NT2/D1 (cell line): ENCODE measurements around the gene RDH16.

Source experiments
- DNase-seq: peaks from one replicate; pipeline ENCODE4 v3.0.0-alpha.2; 2011; ENCODE audit warnings: low read depth, low spot score
- H3K27me3 ChIP-seq: 2 replicates; pipeline ENCODE4 v1.6.0; 2011; ENCODE audit warnings: mild to moderate bottlenecking; ENCODE audit not compliant: insufficient read length, insufficient read depth
- H3K36me3 ChIP-seq: 2 replicates; pipeline ENCODE4 v1.6.1; 2011; ENCODE audit warnings: mild to moderate bottlenecking, low read length, mixed read lengths; ENCODE audit not compliant: insufficient read depth, insufficient read length
- H3K4me1 ChIP-seq: 2 replicates; pipeline ENCODE4 v1.5.1; 2011; ENCODE audit not compliant: insufficient read depth, insufficient read length
- H3K4me3 ChIP-seq: 2 replicates; pipeline ENCODE4 v1.5.1; 2011; ENCODE audit warnings: low read depth; ENCODE audit not compliant: insufficient read length
- H3K9ac ChIP-seq: 2 replicates; pipeline ENCODE4 v1.6.0; 2011; ENCODE audit warnings: low read depth; ENCODE audit not compliant: insufficient read length
- H3K9me3 ChIP-seq: 2 replicates; pipeline ENCODE4 v1.5.1; 2011; ENCODE audit warnings: mild to moderate bottlenecking, low read length; ENCODE audit not compliant: insufficient read depth
- SUZ12 ChIP-seq: IDR thresholded peaks from 2 replicates; pipeline ENCODE4 v1.6.1; 2011; ENCODE audit not compliant: insufficient read length, insufficient read depth; ENCODE audit errors: extremely low read depth
- YY1 ChIP-seq: IDR thresholded peaks from 2 replicates; pipeline ENCODE4 v1.6.1; 2011; ENCODE audit not compliant: insufficient read length, insufficient read depth
- ZNF274 ChIP-seq: IDR thresholded peaks from 2 replicates; pipeline ENCODE4 v1.6.1; 2011; ENCODE audit warnings: mild to moderate bottlenecking, low read depth, low read length

Gene RDH16

GRCh38 chr12:56994231-56994746 lies 36.9 kb upstream of the RDH16 start:
- no peak overlapping the region for H3K9ac ChIP-seq
- peaks cover 23% of the 10 kb centered on the region for H3K36me3 ChIP-seq
- H3K4me3 ChIP-seq, result no peak overlapping the region
- no peaks in the 10 kb centered on the region for H3K27me3 ChIP-seq
- TF ChIP-seq ZNF274, result no peak
- no peak for TF ChIP-seq YY1
- no peak for TF ChIP-seq SUZ12
- no peak for DNase-seq
- H3K4me1 ChIP-seq, result no peaks in the 10 kb centered on the region
- no peaks in the 10 kb centered on the region for H3K9me3 ChIP-seq

- no peak for DNase-seq
- H3K9me3 ChIP-seq, result no peaks in the 10 kb centered on the region
- H3K27me3 ChIP-seq, result no peaks in the 10 kb centered on the region
- TF ChIP-seq SUZ12 (no peak), ZNF274 (no peak), YY1 (no peak)
- H3K4me3 ChIP-seq, result no peak overlapping the region
- no peaks in the 10 kb centered on the region for H3K4me1 ChIP-seq
- H3K36me3 ChIP-seq, result peaks cover 17% of the 10 kb centered on the region
- H3K9ac ChIP-seq, result no peak overlapping the region
Observed at GRCh38 chr12:56993346-56993745, 35.9 kb upstream of the RDH16 start.

GRCh38 chr12:56991319-56992246 lies 34.2 kb upstream of the RDH16 start:
- no peak for DNase-seq
- TF ChIP-seq ZNF274 (no peak), SUZ12 (no peak), YY1 (no peak)
- H3K27me3 ChIP-seq, result no peaks in the 10 kb centered on the region
- H3K9me3 ChIP-seq, result no peaks in the 10 kb centered on the region
- no peaks in the 10 kb centered on the region for H3K4me1 ChIP-seq
- no peak overlapping the region for H3K4me3 ChIP-seq
- H3K36me3 ChIP-seq, result peaks cover 8% of the 10 kb centered on the region
- H3K9ac ChIP-seq, result no peak overlapping the region

- H3K4me3 ChIP-seq, result no peak overlapping the region
- no peak for DNase-seq
- no peaks in the 10 kb centered on the region for H3K27me3 ChIP-seq
- no peak for TF ChIP-seq ZNF274
- no peak for TF ChIP-seq YY1
- TF ChIP-seq SUZ12, result no peak
- no peaks in the 10 kb centered on the region for H3K4me1 ChIP-seq
- no peaks in the 10 kb centered on the region for H3K9me3 ChIP-seq
- no peak overlapping the region for H3K9ac ChIP-seq
- peaks cover 8% of the 10 kb centered on the region for H3K36me3 ChIP-seq
Observed at GRCh38 chr12:56990648-56991318, 33.4 kb upstream of the RDH16 start.

GRCh38 chr12:56989861-56990610 lies 32.6 kb upstream of the RDH16 start:
- no peaks in the 10 kb centered on the region for H3K4me1 ChIP-seq

GRCh38 chr12:56988207-56988739 lies 30.9 kb upstream of the RDH16 start:
- TF ChIP-seq SUZ12, result no peak
- Histone ChIP-seq H3K4me1 (no peaks in the 10 kb centered on the region), H3K9ac (no peak overlapping the region), H3K9me3 (no peaks in the 10 kb centered on the region), H3K4me3 (no peak overlapping the region), H3K27me3 (no peaks in the 10 kb centered on the region), H3K36me3 (no peaks in the 10 kb centered on the region)
- no peak for DNase-seq

More at GRCh38 chr12:56989861-56990610, 32.6 kb upstream of the RDH16 start:
- TF ChIP-seq YY1 (no peak), SUZ12 (no peak), ZNF274 (no peak)
- Histone ChIP-seq H3K27me3 (no peaks in the 10 kb centered on the region), H3K9ac (no peak overlapping the region), H3K36me3 (peaks cover 2% of the 10 kb centered on the region), H3K9me3 (no peaks in the 10 kb centered on the region), H3K4me3 (no peak overlapping the region)
- DNase-seq, result no peak
